Fibroblast of skin of right biceps (primary cell): Measurements from ENCODE around the gene RPS2.
A peak's percentile ranks its signal among the peaks of the same experiment; 100 is the strongest.

ENCODE experiments used
- DNase-seq: peaks from one replicate; pipeline ENCODE4 v3.0.0-alpha.2; 2013

Gene RPS2

GRCh38 chr16:1980770-1981087 is 16.1 kb upstream of the RPS2 start:
- DNase-seq, result no peak

DNA sequence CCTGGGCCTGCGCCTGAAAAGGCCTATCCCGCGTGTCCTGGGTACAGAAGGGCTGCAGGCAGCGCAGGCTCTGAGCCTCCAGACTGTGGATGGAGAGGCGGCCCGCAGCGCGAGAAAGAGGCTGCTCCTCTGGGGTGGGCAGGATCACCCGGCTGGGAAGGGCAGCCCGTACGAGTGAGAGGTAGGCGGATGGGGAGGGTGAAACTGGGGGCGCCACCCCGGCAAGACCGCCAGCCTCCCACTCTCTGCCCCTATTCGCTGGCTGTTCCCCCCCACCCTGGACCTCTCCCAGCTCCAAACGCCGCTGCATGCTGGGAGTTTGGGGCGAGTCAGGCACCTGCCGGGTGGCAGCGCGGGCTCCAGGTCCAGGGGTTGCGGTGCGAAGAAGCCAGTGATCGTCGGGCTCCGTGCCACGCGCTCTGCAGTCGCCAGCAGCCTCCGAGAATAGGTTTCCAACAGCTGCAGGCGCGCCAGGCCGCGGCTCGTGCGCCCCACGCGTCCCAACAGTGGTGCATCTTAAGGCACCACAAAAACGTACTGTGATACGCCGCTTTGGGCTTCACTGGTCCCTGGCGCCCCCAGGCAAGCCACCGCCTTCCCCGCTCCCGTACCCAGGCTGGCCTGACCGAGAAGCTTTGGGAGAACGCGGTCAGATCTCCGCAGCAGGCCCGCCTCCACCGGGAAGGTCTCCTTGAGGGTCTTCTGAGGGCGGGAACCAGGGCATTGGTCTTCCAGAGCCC is 15.6 kb upstream of the RPS2 start:
- no peak for DNase-seq

- no peak for DNase-seq
Observed at GRCh38 chr16:1979271-1980029, 14.8 kb upstream of the RPS2 start.

GRCh38 chr16:1978476-1979120 is 14.0 kb upstream of the RPS2 start:
- DNase-seq, result no peak

DNA sequence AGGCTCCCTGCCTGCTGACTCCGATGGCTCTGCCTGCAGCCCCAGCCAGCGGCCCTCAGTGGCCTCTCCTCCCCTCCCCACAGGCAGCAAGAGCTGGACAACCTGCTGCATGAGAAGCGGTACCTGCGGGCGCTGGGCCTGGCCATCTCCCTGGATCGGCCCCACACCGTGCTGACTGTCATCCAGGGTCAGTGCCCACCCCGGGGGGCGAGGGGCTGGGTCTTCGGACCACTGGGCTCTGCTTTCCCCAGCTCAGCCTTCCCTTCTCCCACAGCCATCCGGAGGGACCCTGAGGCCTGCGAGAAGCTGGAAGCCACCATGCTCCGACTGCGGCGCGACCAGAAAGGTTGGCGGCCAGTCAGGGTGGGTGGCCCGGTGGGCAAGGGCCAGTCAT is 13.2 kb upstream of the RPS2 start:
- no peak for DNase-seq

GRCh38 chr16:1976951-1977874 is 12.6 kb upstream of the RPS2 start:
- no peak for DNase-seq

- no peak for DNase-seq
Observed at GRCh38 chr16:1976216-1976520, 11.5 kb upstream of the RPS2 start.

- no peak for DNase-seq
Observed at GRCh38 chr16:1975432-1976215, 11.0 kb upstream of the RPS2 start.

- no peak for DNase-seq
Observed at GRCh38 chr16:1974157-1975070, 9.8 kb upstream of the RPS2 start.

GRCh38 chr16:1973461-1974156 is 9.0 kb upstream of the RPS2 start:
- no peak for DNase-seq

GRCh38 chr16:1972490-1972877 is 7.9 kb upstream of the RPS2 start:
- no peak for DNase-seq

DNA sequence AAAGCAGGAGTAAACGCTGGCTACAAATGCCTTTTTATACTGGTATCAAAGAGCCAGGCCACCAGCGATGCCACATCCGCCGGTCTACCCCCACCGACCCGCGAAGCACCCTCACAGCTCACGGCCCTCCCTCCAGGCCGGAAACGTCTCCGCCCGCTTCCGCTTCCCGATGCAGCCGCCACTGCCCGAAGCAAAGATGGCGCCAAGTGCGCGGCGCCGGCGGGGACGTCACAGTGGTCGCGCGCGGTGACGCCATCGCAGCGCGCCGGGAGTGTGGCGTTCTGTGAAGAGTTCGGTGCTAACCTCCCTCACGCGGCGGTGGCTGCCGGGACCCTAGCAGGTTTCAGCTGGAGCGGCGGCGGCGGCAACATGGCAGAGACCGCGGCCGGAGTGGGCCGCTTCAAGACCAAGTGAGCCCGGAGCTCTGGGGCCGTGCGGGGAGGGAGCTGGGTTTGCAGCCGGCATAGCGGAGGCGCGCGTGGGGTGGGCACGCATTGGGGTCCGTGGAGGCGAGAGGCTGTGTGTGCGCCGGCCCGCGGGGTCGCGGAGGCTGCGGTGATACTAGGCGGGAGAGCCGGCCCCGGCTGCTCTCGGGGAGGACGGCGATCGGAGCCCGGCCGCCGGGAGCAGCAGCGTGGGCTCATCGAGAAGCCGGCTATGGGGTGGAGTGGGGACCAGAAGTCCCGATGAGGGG is 7.3 kb upstream of the RPS2 start, which contains the start of gene TBL3:
TBL3 (plus strand) TSS at position 258 of the 694 bp plus-strand sequence; CDS start at position 370, 112 bp downstream.
- peak; percentile 97 for DNase-seq

DNA sequence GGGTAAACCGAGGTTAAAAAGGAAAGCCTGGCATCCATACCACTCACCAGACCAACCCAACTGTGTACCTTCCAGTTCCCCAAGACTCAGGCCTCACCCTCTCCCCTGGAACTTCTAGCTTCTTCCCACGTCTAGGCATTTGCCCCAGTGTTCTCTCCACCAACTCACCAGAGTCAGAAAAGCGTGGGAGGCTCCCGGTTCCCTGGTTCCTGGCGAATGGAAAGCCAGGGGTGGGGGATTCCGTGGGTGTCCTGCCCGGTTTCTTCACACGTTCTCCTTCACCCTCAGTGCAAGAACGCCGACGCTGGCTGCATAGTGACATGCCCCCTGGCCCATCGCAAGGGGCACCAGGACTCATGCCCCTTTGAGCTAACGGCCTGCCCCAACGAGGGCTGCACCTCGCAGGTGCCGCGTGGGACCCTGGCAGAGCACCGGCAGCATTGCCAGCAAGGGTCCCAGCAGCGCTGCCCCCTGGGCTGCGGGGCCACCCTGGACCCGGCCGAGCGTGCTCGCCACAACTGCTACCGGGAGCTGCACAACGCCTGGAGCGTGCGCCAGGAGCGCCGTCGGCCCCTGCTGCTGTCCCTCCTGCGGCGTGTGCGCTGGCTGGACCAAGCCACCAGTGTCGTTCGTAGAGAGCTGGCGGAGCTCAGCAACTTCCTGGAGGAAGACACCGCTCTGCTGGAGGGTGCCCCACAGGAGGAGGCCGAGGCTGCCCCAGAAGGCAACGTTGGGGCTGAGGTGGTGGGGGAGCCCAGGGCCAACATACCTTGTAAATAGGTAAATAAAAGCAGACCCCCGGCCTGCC is 3.7 kb upstream of the RPS2 start:
- DNase-seq, result no peak

DNA sequence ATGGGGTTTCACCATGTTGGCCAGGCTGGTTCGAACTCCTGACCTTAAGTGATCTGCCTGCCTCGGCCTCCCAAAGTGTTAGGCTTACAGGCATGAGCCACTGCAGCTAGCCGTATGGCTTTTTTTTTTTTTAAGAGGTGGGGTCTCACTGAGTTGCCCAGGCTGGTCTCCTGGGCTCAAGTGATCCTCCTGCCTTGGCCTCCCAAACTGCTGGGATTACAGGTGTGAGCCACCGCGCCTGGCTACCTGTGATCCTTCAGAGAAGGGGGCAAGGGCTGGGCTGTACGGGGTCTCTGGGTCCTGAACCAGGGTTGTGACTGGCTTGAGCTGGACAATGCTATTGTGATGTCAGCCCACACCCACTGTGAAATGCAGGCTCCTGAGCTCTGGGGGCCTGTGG is 1.8 kb upstream of the RPS2 start, which contains the start of gene RNF151:
RNF151 (plus strand) TSS at position 397 of the 400 bp plus-strand sequence. CDS start 26 bp downstream, outside the sequence.
- DNase-seq, result no peak

DNA sequence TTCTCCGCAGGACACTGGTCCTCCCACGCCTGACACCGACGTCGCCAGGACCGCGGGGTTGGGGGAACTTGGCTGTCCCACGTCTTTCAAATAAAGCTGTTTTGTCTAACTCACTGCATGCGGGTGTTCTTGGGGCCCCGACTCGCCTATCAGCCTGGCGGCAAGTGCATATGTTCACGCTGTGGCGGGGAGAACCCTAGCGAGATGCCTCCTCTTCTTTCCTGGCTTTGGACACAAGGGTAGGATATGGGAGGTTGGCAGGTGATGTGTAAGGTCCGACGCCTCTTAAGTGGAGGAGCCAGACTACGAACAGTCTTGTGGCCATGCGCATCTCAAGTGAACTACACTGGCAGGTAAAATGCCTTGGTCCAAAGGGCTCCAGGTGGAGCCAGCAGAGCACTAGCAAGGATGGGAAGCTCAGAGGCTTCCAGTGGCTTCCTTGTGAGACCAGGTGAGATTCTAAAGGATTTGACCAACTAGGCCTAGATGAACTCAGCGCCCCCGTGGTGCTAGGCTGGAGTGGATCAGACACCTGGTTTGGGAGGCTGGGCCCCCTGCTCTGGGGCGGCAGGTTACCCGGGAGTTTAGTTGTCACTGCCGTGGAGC is 873 bp upstream of the RPS2 start:
- DNase-seq, result no peak

- no peak for DNase-seq
Observed at GRCh38 chr16:1963806-1964505, 670 bp downstream of the RPS2 start.
